Fibroblast of lung (primary cell): ENCODE results near the gene CLSTN1. TPM values are rescaled to one million over a fixed set of nuclear protein-coding genes. Genes with fewer than 3 reads are reported as not detected.

ENCODE experiments used
- DNase-seq, 2 donors: peaks; one replicate each; pipeline versions ENCODE4 v3.0.0 to v3.0.0-alpha.2; 2010; ENCODE audit warnings: low read depth in 2 of 2
- H2AFZ ChIP-seq: 2 replicates; pipeline ENCODE4 v1.5.1; 2012; ENCODE audit warnings: low read length, control low read depth, inconsistent platforms
- H3K27ac ChIP-seq: 2 replicates; pipeline ENCODE4 v1.5.1; 2011; ENCODE audit warnings: low read length, control low read depth; ENCODE audit not compliant: insufficient read depth
- H3K27me3 ChIP-seq: 2 replicates; pipeline ENCODE4 v1.5.1; 2011; ENCODE audit warnings: mild to moderate bottlenecking, low read length; ENCODE audit not compliant: control insufficient read depth, insufficient read depth
- H3K36me3 ChIP-seq: 2 replicates; pipeline ENCODE4 v1.5.1; 2011; ENCODE audit warnings: low read length; ENCODE audit not compliant: control insufficient read depth, insufficient read depth
- H3K4me1 ChIP-seq: 2 replicates; pipeline ENCODE4 v1.5.1; 2011; ENCODE audit warnings: low read length; ENCODE audit not compliant: control insufficient read depth, insufficient read depth; ENCODE audit errors: extremely low read depth
- H3K4me2 ChIP-seq: 2 replicates; pipeline ENCODE4 v1.5.1; 2011; ENCODE audit warnings: low read length, control low read depth; ENCODE audit not compliant: insufficient read depth; ENCODE audit errors: extremely low read depth
- H3K4me3 ChIP-seq, 4 experiments: fragments of 200-600 bp in 1 of 4; sonication (generic) in 1 of 4; replicated peaks in 1 of 4; 2 replicates each; pipeline ENCODE4 v1.5.1; 2011 to 2016; ENCODE audit warnings: low read length in 4 of 4, low read depth in 3 of 4, mild to moderate bottlenecking in 3 of 4, control low read depth in 2 of 4, inconsistent platforms in 1 of 4, mixed read lengths in 1 of 4; ENCODE audit not compliant: insufficient read depth in 1 of 4; ENCODE audit errors: control extremely low read depth in 1 of 4
- H3K79me2 ChIP-seq: 2 replicates; pipeline ENCODE4 v1.5.1; 2012; ENCODE audit warnings: mild to moderate bottlenecking, low read length, inconsistent platforms; ENCODE audit not compliant: control insufficient read depth, insufficient read depth
- H3K9ac ChIP-seq: 2 replicates; pipeline ENCODE4 v1.5.1; 2011; ENCODE audit warnings: mild to moderate bottlenecking, low read length, control low read depth; ENCODE audit not compliant: insufficient read depth
- H3K9me3 ChIP-seq: 2 replicates; pipeline ENCODE4 v1.5.1; 2012; ENCODE audit warnings: low read depth, low read length; ENCODE audit not compliant: control insufficient read depth, insufficient read depth
- H4K20me1 ChIP-seq: 2 replicates; pipeline ENCODE4 v1.5.1; 2011; ENCODE audit warnings: low read length; ENCODE audit not compliant: control insufficient read depth, insufficient read depth; ENCODE audit errors: extremely low read depth
- EZH2 ChIP-seq: IDR thresholded peaks from 2 replicates; pipeline ENCODE4 v1.5.1; 2012; ENCODE audit warnings: low read length, control low read depth, mild to moderate bottlenecking; ENCODE audit errors: missing control alignments
- polyA plus RNA-seq, 2 donors: library from polyadenylated mRNA; depleted of rRNA in 1 of 2; stranded (reverse) in 1 of 2; unstranded in 1 of 2; fragments of >200 nt; gene quantifications; 2 replicates each; pipeline ENCODE4 v1.2.1, GENCODE V29; 2011 to 2012; ENCODE audit warnings: missing spikeins in 1 of 2
- total RNA-seq: library from RNA; depleted of rRNA; stranded (reverse); fragments of >200 nt; gene quantifications from 2 replicates; pipeline ENCODE4 v1.2.1, GENCODE V29; 2014
- TF ChIP-seq, protein P1 (sequence below), 2 donors: IDR thresholded peaks in 1 of 2; conservative IDR thresholded peaks in 1 of 2; 1 replicate in 1 of 2; 2 replicates in 1 of 2; pipeline ENCODE4 v1.5.1; 2011 to 2012; ENCODE audit warnings: low read length in 2 of 2, control low read depth in 1 of 2, inconsistent platforms in 1 of 2, low read depth in 1 of 2, mild to moderate bottlenecking in 1 of 2

CLSTN1 gene
- total and polyA plus RNA-seq, 2 donors (not counting 1 experiment from before 2014, with no cell fraction given), result 57.4 to 115 TPM

DNA sequence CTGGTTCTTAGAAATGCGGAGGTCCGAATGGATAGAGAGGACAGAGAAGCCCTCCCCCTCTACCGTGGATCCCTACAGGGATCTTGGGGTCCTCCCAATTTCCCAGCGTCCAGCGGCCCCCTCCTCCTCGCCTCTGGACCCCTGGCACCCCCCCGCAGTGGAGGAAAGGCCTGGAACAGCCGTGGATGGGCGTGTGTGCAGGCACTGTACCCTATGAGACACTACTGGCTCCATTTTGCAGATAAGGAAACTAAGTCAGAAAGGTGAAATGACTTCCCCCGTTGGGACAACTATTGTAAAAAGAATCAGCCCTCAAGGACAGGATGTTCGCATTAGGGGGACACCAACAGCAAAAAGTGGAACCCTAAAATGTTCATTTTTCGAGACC is 931 bp upstream of the CLSTN1 start:
- H3K79me2 ChIP-seq, result peaks cover 32% of the 10 kb centered on the region
- H3K36me3 ChIP-seq, result no peaks in the 10 kb centered on the region
- TF ChIP-seq, protein P1, sequence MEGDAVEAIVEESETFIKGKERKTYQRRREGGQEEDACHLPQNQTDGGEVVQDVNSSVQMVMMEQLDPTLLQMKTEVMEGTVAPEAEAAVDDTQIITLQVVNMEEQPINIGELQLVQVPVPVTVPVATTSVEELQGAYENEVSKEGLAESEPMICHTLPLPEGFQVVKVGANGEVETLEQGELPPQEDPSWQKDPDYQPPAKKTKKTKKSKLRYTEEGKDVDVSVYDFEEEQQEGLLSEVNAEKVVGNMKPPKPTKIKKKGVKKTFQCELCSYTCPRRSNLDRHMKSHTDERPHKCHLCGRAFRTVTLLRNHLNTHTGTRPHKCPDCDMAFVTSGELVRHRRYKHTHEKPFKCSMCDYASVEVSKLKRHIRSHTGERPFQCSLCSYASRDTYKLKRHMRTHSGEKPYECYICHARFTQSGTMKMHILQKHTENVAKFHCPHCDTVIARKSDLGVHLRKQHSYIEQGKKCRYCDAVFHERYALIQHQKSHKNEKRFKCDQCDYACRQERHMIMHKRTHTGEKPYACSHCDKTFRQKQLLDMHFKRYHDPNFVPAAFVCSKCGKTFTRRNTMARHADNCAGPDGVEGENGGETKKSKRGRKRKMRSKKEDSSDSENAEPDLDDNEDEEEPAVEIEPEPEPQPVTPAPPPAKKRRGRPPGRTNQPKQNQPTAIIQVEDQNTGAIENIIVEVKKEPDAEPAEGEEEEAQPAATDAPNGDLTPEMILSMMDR (conservative IDR thresholded peaks at IDR 0.05 in 1 of 2, IDR thresholded peaks at IDR 0.05 in 1 of 2; ENCODE audit: low read depth in 1 of 2, low read length in 2 of 2), result no peak
- TF ChIP-seq EZH2, result no peak
- H3K9ac ChIP-seq, result no peak overlapping the region
- peak overlapping the region in 2 of 4 experiments; percentile 49 to 67 for H3K4me3 ChIP-seq
- H3K4me1 ChIP-seq, result peaks cover 6% of the 10 kb centered on the region
- H3K27me3 ChIP-seq, result no peaks in the 10 kb centered on the region
- no peak overlapping the region for H3K27ac ChIP-seq
- no peak for DNase-seq
- H3K9me3 ChIP-seq, result no peaks in the 10 kb centered on the region
- no peak overlapping the region for H2AFZ ChIP-seq
- no peaks in the 10 kb centered on the region for H4K20me1 ChIP-seq
- peak overlapping the region; percentile 91 for H3K4me2 ChIP-seq

GRCh38 chr1:9823693-9823942 is 147 bp downstream of the CLSTN1 start:
- no peak for DNase-seq
- peak overlapping the region; percentile 70 for H3K9ac ChIP-seq
- TF ChIP-seq, protein P1 (conservative IDR thresholded peaks at IDR 0.05 in 1 of 2, IDR thresholded peaks at IDR 0.05 in 1 of 2; ENCODE audit: low read depth in 1 of 2, low read length in 2 of 2), result no peak
- H3K4me2 ChIP-seq, result no peak overlapping the region
- H3K79me2 ChIP-seq, result peaks cover 37% of the 10 kb centered on the region
- no peaks in the 10 kb centered on the region for H4K20me1 ChIP-seq
- no peaks in the 10 kb centered on the region for H3K36me3 ChIP-seq
- H2AFZ ChIP-seq, result no peak overlapping the region
- no peak overlapping the region for H3K27ac ChIP-seq
- H3K4me1 ChIP-seq, result peaks cover 6% of the 10 kb centered on the region
- no peaks in the 10 kb centered on the region for H3K9me3 ChIP-seq
- H3K4me3 ChIP-seq, result peak overlapping the region in 2 of 4 experiments; percentile 87 to 92
- no peaks in the 10 kb centered on the region for H3K27me3 ChIP-seq

DNA sequence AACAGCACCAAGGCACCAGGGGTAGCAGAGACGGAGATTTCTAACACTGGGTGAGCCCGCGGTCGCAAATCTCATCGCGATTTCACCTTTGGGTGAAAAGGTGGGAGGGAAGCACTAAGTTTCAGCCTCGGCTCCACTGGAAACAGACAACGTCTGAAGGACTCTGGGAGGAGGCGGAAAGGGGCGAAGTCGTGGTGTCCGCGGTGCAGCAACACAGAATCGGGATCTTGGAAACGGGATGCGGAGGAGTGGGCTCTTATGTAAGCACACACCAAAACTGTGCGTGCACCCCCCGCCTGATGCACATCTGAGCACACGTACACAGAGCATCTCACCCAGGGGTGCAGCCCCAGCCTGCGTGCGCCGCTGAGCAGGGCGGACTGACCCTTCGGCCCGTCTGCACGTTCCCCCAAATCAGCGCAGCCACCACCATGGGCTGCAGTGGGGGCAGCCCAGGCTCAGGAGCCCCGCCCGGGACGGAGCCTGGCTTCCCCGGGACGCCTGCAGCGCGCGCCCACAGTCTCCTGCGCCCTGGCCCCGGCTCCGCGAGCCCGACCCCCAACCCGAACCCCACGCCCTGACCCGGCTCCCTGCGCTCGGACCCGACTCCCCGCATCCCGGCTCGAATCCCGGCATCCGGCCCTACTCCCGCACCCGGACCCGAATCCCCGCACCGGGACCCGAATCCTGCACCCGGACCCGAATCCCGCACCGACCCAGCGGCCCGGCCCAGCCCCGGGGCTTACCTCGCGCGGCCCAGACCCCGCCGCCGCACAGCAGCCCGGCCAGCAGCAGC is 670 bp downstream of the CLSTN1 start:
- Histone ChIP-seq H3K9ac (peak overlapping the region; percentile 70), H3K4me3 (peak overlapping the region; percentile 87 to 92 (median 88)), H3K79me2 (peaks cover 38% of the 10 kb centered on the region), H4K20me1 (no peaks in the 10 kb centered on the region), H3K27me3 (no peaks in the 10 kb centered on the region), H3K36me3 (no peaks in the 10 kb centered on the region), H3K4me1 (peaks cover 6% of the 10 kb centered on the region), H3K9me3 (no peaks in the 10 kb centered on the region), H2AFZ (peak overlapping the region; percentile 44), H3K27ac (peak overlapping the region; percentile 26), H3K4me2 (peak overlapping the region; percentile 93)
- no peak for TF ChIP-seq EZH2
- TF ChIP-seq, protein P1 (conservative IDR thresholded peaks at IDR 0.05 in 1 of 2, IDR thresholded peaks at IDR 0.05 in 1 of 2; ENCODE audit: low read depth in 1 of 2, low read length in 2 of 2), result no peak
- peak in 1 of 2 donors; percentile 26 for DNase-seq
